Measurements from ENCODE around the gene ING4. TPM values are rescaled to one million over a fixed set of nuclear protein-coding genes. Genes with fewer than 3 reads are reported as not detected.
A peak's percentile ranks its signal among the peaks of the same experiment; 100 is the strongest.

The ING4 gene
- total RNA-seq, 6 experiments from 2014 or later, result 10.6 to 20.0 (median 17.0) TPM

DNA sequence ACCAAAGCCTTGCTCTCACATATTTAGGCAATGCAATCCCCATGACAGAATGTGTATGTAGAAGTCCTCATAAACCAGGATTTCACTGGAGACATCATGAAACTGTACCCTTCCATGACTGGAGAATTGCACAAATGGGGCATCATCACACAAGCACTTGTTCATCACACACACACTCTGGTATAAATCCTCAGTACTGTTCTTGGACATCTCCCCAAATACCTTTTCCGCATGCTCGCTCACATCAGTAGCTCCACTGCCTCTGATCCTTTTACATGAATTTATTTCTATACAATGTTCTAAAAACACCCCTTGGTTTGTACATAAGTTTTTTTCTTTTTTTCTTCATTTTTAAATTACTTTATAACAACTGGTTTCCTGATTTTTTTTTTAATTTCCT is 3.3 kb upstream of the ING4 start:
- no peak for DNase-seq
- peaks cover 0 to 8% (median 4%) of the 10 kb centered on the region in 4 donors for H3K4me1 ChIP-seq
- H3K36me3 ChIP-seq, result peaks cover 3 to 48% (median 20%) of the 10 kb centered on the region in 4 donors
- intact Hi-C loops (cut with DNase I), result loop anchor here in 1 of 2 donors (10.0 kb wide), 1 partner anchor 59 kb away; the partner anchor contains the start of gene COPS7A
- H3K27me3 ChIP-seq, result no peaks in the 10 kb centered on the region
- ATAC-seq, result no peak
- WGBS (ENCODE audit: insufficient coverage, low coverage, low lambda C conversion rate, missing lambda C conversion rate), result 100% methylated on average over 2 of the region's 2 CpGs
- no peaks in the 10 kb centered on the region for H3K9me3 ChIP-seq
- no peak overlapping the region for H3K4me3 ChIP-seq
- no peak for TF ChIP-seq POLR2A (IDR thresholded peaks at IDR 0.05)
- TF ChIP-seq, protein P1, sequence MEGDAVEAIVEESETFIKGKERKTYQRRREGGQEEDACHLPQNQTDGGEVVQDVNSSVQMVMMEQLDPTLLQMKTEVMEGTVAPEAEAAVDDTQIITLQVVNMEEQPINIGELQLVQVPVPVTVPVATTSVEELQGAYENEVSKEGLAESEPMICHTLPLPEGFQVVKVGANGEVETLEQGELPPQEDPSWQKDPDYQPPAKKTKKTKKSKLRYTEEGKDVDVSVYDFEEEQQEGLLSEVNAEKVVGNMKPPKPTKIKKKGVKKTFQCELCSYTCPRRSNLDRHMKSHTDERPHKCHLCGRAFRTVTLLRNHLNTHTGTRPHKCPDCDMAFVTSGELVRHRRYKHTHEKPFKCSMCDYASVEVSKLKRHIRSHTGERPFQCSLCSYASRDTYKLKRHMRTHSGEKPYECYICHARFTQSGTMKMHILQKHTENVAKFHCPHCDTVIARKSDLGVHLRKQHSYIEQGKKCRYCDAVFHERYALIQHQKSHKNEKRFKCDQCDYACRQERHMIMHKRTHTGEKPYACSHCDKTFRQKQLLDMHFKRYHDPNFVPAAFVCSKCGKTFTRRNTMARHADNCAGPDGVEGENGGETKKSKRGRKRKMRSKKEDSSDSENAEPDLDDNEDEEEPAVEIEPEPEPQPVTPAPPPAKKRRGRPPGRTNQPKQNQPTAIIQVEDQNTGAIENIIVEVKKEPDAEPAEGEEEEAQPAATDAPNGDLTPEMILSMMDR (IDR thresholded peaks at IDR 0.05), result no peak
- H3K27ac ChIP-seq, result no peak overlapping the region

DNA sequence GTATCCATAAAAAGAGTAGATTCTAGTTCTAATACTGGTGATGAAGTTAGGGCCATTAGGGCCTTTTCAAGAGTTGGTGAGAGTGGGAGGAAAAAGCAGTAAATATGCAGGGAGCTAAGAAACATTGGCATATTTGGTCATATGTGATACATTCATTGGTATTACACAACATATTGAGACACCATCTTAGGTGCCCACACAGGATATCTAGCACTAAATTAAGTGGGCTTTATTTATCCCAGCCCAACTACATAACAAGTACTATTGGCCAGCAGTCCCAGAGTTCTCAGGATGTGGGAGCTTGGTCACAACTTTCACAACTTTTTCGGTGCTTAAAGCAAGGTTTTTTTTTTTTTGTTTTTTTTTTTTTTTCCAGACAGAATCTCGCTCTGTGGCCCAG is 2.0 kb upstream of the ING4 start:
- WGBS (ENCODE audit: insufficient coverage, low coverage, low lambda C conversion rate, missing lambda C conversion rate), result 77% methylated on average over 2 of the region's 2 CpGs
- intact Hi-C loops (cut with DNase I), result loop anchor here in 1 of 2 donors (10.0 kb wide), 1 partner anchor 60 kb away; the partner anchor contains the start of gene COPS7A
- no peak for ATAC-seq

DNA sequence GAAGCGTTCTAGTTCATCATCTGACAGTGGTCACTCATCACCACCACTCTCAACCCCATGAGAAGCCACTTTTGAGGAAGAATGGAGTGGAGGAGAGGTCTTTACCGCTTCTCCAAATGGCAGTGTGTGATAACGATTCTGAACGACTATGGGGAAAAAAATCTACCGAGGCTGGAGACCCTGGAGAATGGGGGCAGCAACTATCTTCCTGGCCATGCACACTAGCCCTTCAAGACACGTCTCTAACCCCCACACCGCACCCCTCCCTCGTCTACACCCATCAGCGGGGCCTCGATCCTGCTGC is 365 bp downstream of the ING4 start:
- Histone ChIP-seq H3K4me1 (peaks cover 0 to 8% (median 4%) of the 10 kb centered on the region in 4 donors), H3K27me3 (no peaks in the 10 kb centered on the region), H3K27ac (peak overlapping the region; percentile 14 to 41 (median 29)), H3K9me3 (no peaks in the 10 kb centered on the region), H3K36me3 (peaks cover 0 to 12% (median 2%) of the 10 kb centered on the region in 4 donors), H3K4me3 (peak overlapping the region; percentile 55 to 71 (median 66))
- ATAC-seq, result peak in 1 of 4 donors; percentile 35
- TF ChIP-seq, protein P1 (IDR thresholded peaks at IDR 0.05), result no peak
- no peak for TF ChIP-seq POLR2A (IDR thresholded peaks at IDR 0.05)
- 1% methylated on average over 10 of the region's 10 CpGs for WGBS (ENCODE audit: insufficient coverage, low coverage, low lambda C conversion rate, missing lambda C conversion rate)
- intact Hi-C loops (cut with DNase I), result loop anchor here in 1 of 2 donors (10.0 kb wide), 1 partner anchor 62 kb away; the partner anchor contains the start of gene COPS7A
- DNase-seq, result no peak

More for the DNA sequence above, 2.0 kb upstream of the ING4 start:
- Histone ChIP-seq H3K4me3 (no peak overlapping the region), H3K36me3 (peaks cover 0 to 35% (median 11%) of the 10 kb centered on the region in 4 donors), H3K9me3 (no peaks in the 10 kb centered on the region), H3K4me1 (peaks cover 0 to 8% (median 4%) of the 10 kb centered on the region in 4 donors), H3K27ac (no peak overlapping the region), H3K27me3 (no peaks in the 10 kb centered on the region)
- no peak for DNase-seq
- TF ChIP-seq, protein P1 (IDR thresholded peaks at IDR 0.05), result no peak
- TF ChIP-seq POLR2A (IDR thresholded peaks at IDR 0.05), result no peak

DNA sequence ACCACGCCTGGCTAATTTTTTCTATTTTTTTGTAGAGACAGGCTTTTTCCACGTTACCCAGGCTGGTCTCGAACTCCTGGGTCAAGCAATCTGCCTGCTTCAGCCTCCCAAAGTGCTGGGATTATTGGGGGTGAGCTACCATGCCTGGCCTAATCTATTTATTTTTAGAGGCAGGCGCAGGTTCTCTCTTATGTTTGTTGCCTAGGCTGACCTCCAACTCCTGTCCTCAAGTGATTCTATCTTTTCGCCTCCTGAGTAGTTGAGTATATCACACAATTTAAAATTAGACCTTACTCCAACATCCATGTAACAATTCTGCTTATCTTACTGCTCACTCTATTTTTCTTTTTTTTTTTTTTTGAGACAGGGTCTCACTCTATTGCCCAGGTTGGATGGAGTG is 8.9 kb downstream of the ING4 start:
- DNase-seq, result no peak
- 89% methylated on average over 5 of the region's 5 CpGs for WGBS (ENCODE audit: insufficient coverage, low coverage, low lambda C conversion rate, missing lambda C conversion rate)
- H3K36me3 ChIP-seq, result peaks cover 0 to 36% (median 10%) of the 10 kb centered on the region in 4 donors

More for the DNA sequence above, 8.9 kb downstream of the ING4 start:
- H3K4me1 ChIP-seq, result peaks cover 0 to 10% (median 5%) of the 10 kb centered on the region in 4 donors
- no peaks in the 10 kb centered on the region for H3K9me3 ChIP-seq
- intact Hi-C loops (cut with DNase I), result loop anchor here in 1 of 2 donors (10.0 kb wide), 1 partner anchor 71 kb away; the partner anchor contains the start of gene COPS7A
- no peak for TF ChIP-seq POLR2A (IDR thresholded peaks at IDR 0.05)
- TF ChIP-seq, protein P1 (IDR thresholded peaks at IDR 0.05), result no peak
- no peak for ATAC-seq
- no peak overlapping the region for H3K4me3 ChIP-seq
- H3K27me3 ChIP-seq, result no peaks in the 10 kb centered on the region
- no peak overlapping the region for H3K27ac ChIP-seq

Data from right lobe of liver (tissue), 6 donors.